Glutamatergic neuron (in vitro differentiated cells): Measurements from ENCODE around the gene SMG5. TPM values are rescaled to one million over a fixed set of nuclear protein-coding genes. Genes with fewer than 3 reads are reported as not detected.
A peak's percentile ranks its signal among the peaks of the same experiment; 100 is the strongest.

Experiments
- DNase-seq: peaks from one replicate; pipeline ENCODE4 v3.0.0; 2022
- H3K27ac Mint-ChIP-seq: one replicate; pipeline ENCODE4 v1.8.0; 2020; ENCODE audit warnings: mild to moderate bottlenecking, mixed read lengths, inconsistent platforms; ENCODE audit not compliant: unreplicated experiment
- H3K27me3 Mint-ChIP-seq: one replicate; pipeline ENCODE4 v1.8.0; 2020; ENCODE audit warnings: mild to moderate bottlenecking, moderate library complexity, mixed read lengths, inconsistent platforms; ENCODE audit not compliant: unreplicated experiment
- H3K36me3 Mint-ChIP-seq: one replicate; pipeline ENCODE4 v1.8.0; 2020; ENCODE audit warnings: mild to moderate bottlenecking, mixed read lengths, inconsistent platforms; ENCODE audit not compliant: unreplicated experiment
- H3K4me1 Mint-ChIP-seq: one replicate; pipeline ENCODE4 v1.8.0; 2020; ENCODE audit warnings: mild to moderate bottlenecking, low read depth, mixed read lengths, inconsistent platforms; ENCODE audit not compliant: unreplicated experiment
- H3K4me3 Mint-ChIP-seq: one replicate; pipeline ENCODE4 v1.8.0; 2020; ENCODE audit warnings: mild to moderate bottlenecking, mixed read lengths, inconsistent platforms; ENCODE audit not compliant: unreplicated experiment
- H3K9me3 Mint-ChIP-seq: one replicate; pipeline ENCODE4 v1.8.0; 2020; ENCODE audit warnings: mild to moderate bottlenecking, moderate library complexity, mixed read lengths, inconsistent platforms; ENCODE audit not compliant: unreplicated experiment
- CTCF ChIP-seq: fragments of 200-600 bp; sonication (generic); IDR thresholded peaks from one replicate; pipeline ENCODE4 v1.5.0; 2021; ENCODE audit not compliant: partially characterized antibody, unreplicated experiment
- total RNA-seq: library from RNA; stranded (reverse); fragmentation: NEBNext Ultra II Directional; extraction: Animal tissue kit (Norgen Biotek cat#: 25700); gene quantifications from one replicate; pipeline ENCODE4 v1.2.1, GENCODE V29; 2021; ENCODE audit not compliant: unreplicated experiment

SMG5 gene
- total RNA-seq, 1 donor from 2014 or later, result 86.6 TPM

- H3K27ac Mint-ChIP-seq, result peak overlapping the region; percentile 85
- no peaks in the 10 kb centered on the region for H3K36me3 Mint-ChIP-seq
- TF ChIP-seq CTCF, result no peak
- no peak for DNase-seq
- H3K9me3 Mint-ChIP-seq, result peaks cover 17% of the 10 kb centered on the region
- H3K4me3 Mint-ChIP-seq, result peak overlapping the region; percentile 97
- peaks cover 3% of the 10 kb centered on the region for H3K27me3 Mint-ChIP-seq
- peaks cover 18% of the 10 kb centered on the region for H3K4me1 Mint-ChIP-seq
These were observed 739 bp downstream of the SMG5 start for GRCh38 chr1:156281693-156282478.

- DNase-seq, result no peak
- Mint-ChIP-seq H3K27me3 (peaks cover 3% of the 10 kb centered on the region), H3K4me3 (peak overlapping the region; percentile 97), H3K4me1 (peaks cover 18% of the 10 kb centered on the region), H3K27ac (no peak overlapping the region), H3K9me3 (peaks cover 17% of the 10 kb centered on the region), H3K36me3 (no peaks in the 10 kb centered on the region)
- TF ChIP-seq CTCF, result no peak
These were observed 1.3 kb downstream of the SMG5 start for GRCh38 chr1:156281281-156281680.

GRCh38 chr1:156279837-156280236, 2.8 kb downstream of the SMG5 start:
- peaks cover 17% of the 10 kb centered on the region for H3K9me3 Mint-ChIP-seq
- no peak overlapping the region for H3K4me3 Mint-ChIP-seq
- H3K27me3 Mint-ChIP-seq, result peaks cover 2% of the 10 kb centered on the region
- no peak overlapping the region for H3K27ac Mint-ChIP-seq
- H3K36me3 Mint-ChIP-seq, result no peaks in the 10 kb centered on the region
- no peak for TF ChIP-seq CTCF
- peaks cover 18% of the 10 kb centered on the region for H3K4me1 Mint-ChIP-seq
- no peak for DNase-seq

GRCh38 chr1:156276966-156277381, 5.7 kb downstream of the SMG5 start:
- H3K27me3 Mint-ChIP-seq, result peaks cover under 1% of the 10 kb centered on the region
- H3K27ac Mint-ChIP-seq, result no peak overlapping the region
- H3K4me3 Mint-ChIP-seq, result no peak overlapping the region
- no peak for TF ChIP-seq CTCF
- peaks cover 11% of the 10 kb centered on the region for H3K4me1 Mint-ChIP-seq
- peaks cover 2% of the 10 kb centered on the region for H3K9me3 Mint-ChIP-seq
- peaks cover 4% of the 10 kb centered on the region for H3K36me3 Mint-ChIP-seq
- DNase-seq, result no peak

- Mint-ChIP-seq H3K4me1 (peaks cover 6% of the 10 kb centered on the region), H3K9me3 (peaks cover 2% of the 10 kb centered on the region), H3K27ac (no peak overlapping the region), H3K36me3 (peaks cover 4% of the 10 kb centered on the region), H3K4me3 (no peak overlapping the region), H3K27me3 (peaks cover 3% of the 10 kb centered on the region)
- no peak for TF ChIP-seq CTCF
- DNase-seq, result no peak
These were observed 6.1 kb downstream of the SMG5 start for GRCh38 chr1:156276532-156276931.
